GM21619 (cell line): ENCODE results near the gene CKAP2L.

ENCODE experiments used
- ATAC-seq: cut with Tn5 transposase; IDR thresholded peaks from one replicate; pipeline ENCODE4 v1.9.1; 2021; ENCODE audit not compliant: unreplicated experiment

CKAP2L gene

GRCh38 chr2:112793449-112793978 lies 29.1 kb upstream of the CKAP2L start:
- no peak for ATAC-seq

GRCh38 chr2:112792419-112792818 lies 28.0 kb upstream of the CKAP2L start:
- ATAC-seq, result no peak

- no peak for ATAC-seq
Measured at GRCh38 chr2:112791693-112792230, 27.4 kb upstream of the CKAP2L start.

- no peak for ATAC-seq
Measured at GRCh38 chr2:112791019-112791418, 26.6 kb upstream of the CKAP2L start.

- no peak for ATAC-seq
Measured at GRCh38 chr2:112790305-112790704, 25.9 kb upstream of the CKAP2L start.

GRCh38 chr2:112789186-112789585 lies 24.8 kb upstream of the CKAP2L start:
- no peak for ATAC-seq

- ATAC-seq, result no peak
Measured at GRCh38 chr2:112788653-112789052, 24.2 kb upstream of the CKAP2L start.

- no peak for ATAC-seq
Measured at GRCh38 chr2:112787729-112788393, 23.5 kb upstream of the CKAP2L start.

GRCh38 chr2:112787294-112787693 lies 22.9 kb upstream of the CKAP2L start:
- ATAC-seq, result no peak

GRCh38 chr2:112784199-112785189 lies 20.1 kb upstream of the CKAP2L start, which contains the start of gene IL1A:
TSS of gene IL1A (minus strand) at chr2:112784493. CDS start at chr2:112783770, 723 bp downstream.
- ATAC-seq, result no peak

GRCh38 chr2:112783187-112783714 lies 18.8 kb upstream of the CKAP2L start:
- ATAC-seq, result no peak

- ATAC-seq, result peak; percentile 85
Measured at GRCh38 chr2:112782234-112782799, 17.9 kb upstream of the CKAP2L start.

GRCh38 chr2:112779598-112779997 lies 15.2 kb upstream of the CKAP2L start:
- ATAC-seq, result no peak

GRCh38 chr2:112777036-112777435 lies 12.6 kb upstream of the CKAP2L start:
- ATAC-seq, result no peak

- no peak for ATAC-seq
Measured at GRCh38 chr2:112776113-112776512, 11.7 kb upstream of the CKAP2L start.

- ATAC-seq, result no peak
Measured at GRCh38 chr2:112774536-112775285, 10.3 kb upstream of the CKAP2L start.

- ATAC-seq, result no peak
Measured at GRCh38 chr2:112773556-112773955, 9.1 kb upstream of the CKAP2L start.

- ATAC-seq, result no peak
Measured at GRCh38 chr2:112772911-112773475, 8.6 kb upstream of the CKAP2L start.

GRCh38 chr2:112772322-112772721 lies 7.9 kb upstream of the CKAP2L start:
- ATAC-seq, result no peak

GRCh38 chr2:112768432-112768831 lies 4.0 kb upstream of the CKAP2L start:
- ATAC-seq, result no peak
